Endothelial cell of umbilical vein (primary cell): ENCODE results near the gene SMTNL1. TPM values are rescaled to one million over a fixed set of nuclear protein-coding genes. Genes with fewer than 3 reads are reported as not detected.

Source experiments
- BruUV-seq: library from RNA; stranded (reverse); fragments of 400-500 nt; replicated peaks from 2 replicates; lab custom pipeline; 2021; lab: Mats Ljungman, UMichigan
- CTCF ChIA-PET: fragments of 300-600, 350-600 bp; sonication (Branson Sonifier 250); formaldehyde crosslinking; loops from one replicate; lab custom pipeline; 2021; ENCODE audit warnings: antibody characterized with exemption, inconsistent platforms; lab: Charles Lee
- POLR2A ChIA-PET: fragments of 300-600, 350-600 bp; sonication (Branson Sonifier 250); formaldehyde crosslinking; loops from one replicate; lab custom pipeline; 2021; ENCODE audit warnings: antibody characterized with exemption, inconsistent platforms; lab: Charles Lee
- DNase-seq: peaks from one replicate; pipeline ENCODE4 v3.0.0-alpha.2; 2011; ENCODE audit warnings: low read depth, low spot score
- FAIRE-seq: peaks from 2 replicates; lab custom pipeline; 2011; peaks lifted over from hg19 to GRCh38; lab: Jason Lieb, UNC
- H2AFZ ChIP-seq: 2 replicates; pipeline ENCODE4 v1.6.0; 2012; ENCODE audit warnings: low read depth, low read length, control low read depth, inconsistent platforms
- H3K27ac ChIP-seq: 2 replicates; pipeline ENCODE4 v1.5.1; 2011; ENCODE audit warnings: low read depth, mild to moderate bottlenecking, control low read depth, low read length, moderate library complexity; ENCODE audit not compliant: insufficient read depth
- H3K27me3 ChIP-seq, 2 experiments: 2 replicates each; pipeline versions ENCODE4 v1.6.0 to v1.6.1; 2011; ENCODE audit warnings: low read length in 2 of 2, mixed read lengths in 1 of 2; ENCODE audit not compliant: control insufficient read depth in 2 of 2, insufficient read depth in 2 of 2
- H3K36me3 ChIP-seq, 2 experiments: 2 replicates in 1 of 2; 3 replicates in 1 of 2; pipeline ENCODE4 v1.5.1; 2011; ENCODE audit warnings: low read length in 2 of 2, mild to moderate bottlenecking in 1 of 2, moderate library complexity in 1 of 2; ENCODE audit not compliant: control insufficient read depth in 2 of 2, insufficient read depth in 2 of 2; ENCODE audit errors: extremely low read depth in 1 of 2
- H3K4me1 ChIP-seq: 3 replicates; pipeline ENCODE4 v1.5.1; 2011; ENCODE audit warnings: mild to moderate bottlenecking, low read length; ENCODE audit not compliant: control insufficient read depth, insufficient read depth; ENCODE audit errors: extremely low read depth
- H3K4me2 ChIP-seq: 2 replicates; pipeline ENCODE4 v1.6.1; 2011; ENCODE audit warnings: low read length, control low read depth, mixed read lengths; ENCODE audit not compliant: insufficient read depth
- H3K4me3 ChIP-seq, 3 experiments: fragments of 200-600 bp in 1 of 3; sonication (generic), shearing (Covaris generic) in 1 of 3; replicated peaks in 1 of 3; 2 replicates each; pipeline ENCODE4 v1.5.1; 2011 to 2016; ENCODE audit warnings: control low read depth in 3 of 3, low read length in 3 of 3, mild to moderate bottlenecking in 2 of 3, inconsistent platforms in 1 of 3, low read depth in 1 of 3, moderate library complexity in 1 of 3; ENCODE audit not compliant: insufficient read depth in 1 of 3
- H3K79me2 ChIP-seq: 2 replicates; pipeline ENCODE4 v1.6.0; 2012; ENCODE audit warnings: low read length, inconsistent platforms; ENCODE audit not compliant: control insufficient read depth, insufficient read depth
- H3K9ac ChIP-seq: replicated peaks from 2 replicates; pipeline ENCODE3; 2011; ENCODE audit warnings: low read length, control low read depth; ENCODE audit not compliant: insufficient read depth; ENCODE audit errors: extremely low read depth
- H3K9me1 ChIP-seq: replicated peaks from 3 replicates; pipeline ENCODE4 v1.6.0; 2011; ENCODE audit warnings: mild to moderate bottlenecking, low read length; ENCODE audit not compliant: control insufficient read depth, insufficient read depth; ENCODE audit errors: extremely low read depth
- H3K9me3 ChIP-seq: replicated peaks from 2 replicates; pipeline ENCODE4 v1.5.1; 2012; ENCODE audit warnings: low read length, inconsistent platforms; ENCODE audit not compliant: control insufficient read depth, insufficient read depth
- H4K20me1 ChIP-seq: replicated peaks from 2 replicates; pipeline ENCODE3; 2011; ENCODE audit warnings: mild to moderate bottlenecking, low read length; ENCODE audit not compliant: control insufficient read depth, insufficient read depth; ENCODE audit errors: extremely low read depth
- CTCF ChIP-seq, 2 donors: IDR thresholded peaks; 1 replicate in 1 of 2; 2 replicates in 1 of 2; pipeline ENCODE4 v1.5.1; 2011; ENCODE audit warnings: low read length in 2 of 2, mild to moderate bottlenecking in 2 of 2, moderate library complexity in 2 of 2, control low read depth in 1 of 2, inconsistent platforms in 1 of 2, low read depth in 1 of 2; ENCODE audit not compliant: insufficient read depth in 1 of 2; ENCODE audit errors: extremely low read depth in 1 of 2
- EZH2 ChIP-seq: IDR thresholded peaks from 2 replicates; pipeline ENCODE4 v1.6.1; 2012; ENCODE audit warnings: borderline replicate concordance, low read depth, mild to moderate bottlenecking, moderate library complexity, low read length, inconsistent platforms; ENCODE audit not compliant: severe bottlenecking
- FOS ChIP-seq: IDR thresholded peaks from 2 replicates; pipeline ENCODE4 v1.6.1; 2011; ENCODE audit warnings: mild to moderate bottlenecking, low read length, moderate library complexity, borderline replicate concordance; ENCODE audit not compliant: insufficient read depth
- JUN ChIP-seq: IDR thresholded peaks from 2 replicates; pipeline ENCODE4 v1.6.1; 2011; ENCODE audit warnings: borderline replicate concordance, low read depth; ENCODE audit not compliant: insufficient read length, insufficient read depth
- MYC ChIP-seq: IDR thresholded peaks from one replicate; pipeline ENCODE4 v1.6.1; 2011; ENCODE audit warnings: mild to moderate bottlenecking, low read depth, low read length
- POLR2A ChIP-seq: IDR thresholded peaks from 2 replicates; pipeline ENCODE4 v1.6.1; 2012; ENCODE audit warnings: low read depth, mild to moderate bottlenecking, control low read depth, low read length
- POLR2AphosphoS5 ChIP-seq: IDR thresholded peaks from 2 replicates; pipeline ENCODE4 v1.6.1; 2012; ENCODE audit warnings: low read depth, mild to moderate bottlenecking, control low read depth, low read length, moderate library complexity; ENCODE audit not compliant: insufficient read depth
- dilution Hi-C: fragments of 300-500 bp; cut with MboI; formaldehyde crosslinking; loops from one replicate; pipeline ENCODE4 v1.15.0; 2019; ENCODE audit warnings: low sequenced_read_pairs; ENCODE audit not compliant: extremely low pct_ligation_motif_present
- intact Hi-C: fragments of 100-400 bp; cut with micrococcal nuclease; formaldehyde crosslinking; loops from one replicate; pipeline ENCODE4 v1.10.0; 2022
- polyA plus RNA-seq, 4 experiments: library from polyadenylated mRNA; depleted of rRNA in 3 of 4; stranded (reverse) in 3 of 4; unstranded in 1 of 4; fragments of >200 nt; gene quantifications; 2 replicates each; pipeline versions ENCODE4 v1.2.1 to v1.2.3, GENCODE V29; 2011 to 2012; ENCODE audit warnings: missing spikeins in 1 of 4
- total RNA-seq: library from RNA; stranded (reverse); gene quantifications from 2 replicates; pipeline ENCODE4 v1.2.3, GENCODE V29; 2021

SMTNL1 gene
- total and polyA plus RNA-seq, 2 donors (not counting 3 experiments of a cell fraction or from before 2014, with no cell fraction given), result not detected

GRCh38 chr11:57496109-57496820 is 41.1 kb upstream of the SMTNL1 start:
- H3K9ac ChIP-seq, result no peak overlapping the region
- H3K27me3 ChIP-seq, result no peaks in the 10 kb centered on the region
- H3K9me1 ChIP-seq, result no peaks in the 10 kb centered on the region
- H3K36me3 ChIP-seq, result no peaks in the 10 kb centered on the region
- TF ChIP-seq EZH2, result no peak
- no peak for TF ChIP-seq CTCF (IDR thresholded peaks at IDR 0.05; ENCODE audit: extremely low read depth in 1 of 2, insufficient read depth in 1 of 2, low read depth in 1 of 2, low read length in 2 of 2)
- TF ChIP-seq JUN, result no peak
- no peak for TF ChIP-seq FOS
- TF ChIP-seq POLR2AphosphoS5, result no peak
- TF ChIP-seq POLR2A, result no peak
- no peak for TF ChIP-seq MYC
- POLR2A ChIA-PET, result no interaction called here
- H3K79me2 ChIP-seq, result no peaks in the 10 kb centered on the region
- no peak overlapping the region for H3K4me3 ChIP-seq
- peaks cover 7% of the 10 kb centered on the region for H3K4me1 ChIP-seq
- no peak overlapping the region for H3K27ac ChIP-seq
- dilution Hi-C loops (no loop called here), intact Hi-C loops (no loop called here)
- no peak overlapping the region for H2AFZ ChIP-seq
- no TSS peak for BruUV-seq
- H3K4me2 ChIP-seq, result no peak overlapping the region
- DNase-seq (no peak), FAIRE-seq (no peak)
- CTCF ChIA-PET, result interaction anchor here (1.4 to 6.3 kb wide), 4 partner anchors 9 to 32 kb away, joined by 3 to 166 read pairs (median 100); partner anchors contain the start of gene SLC43A1
- no peaks in the 10 kb centered on the region for H3K9me3 ChIP-seq
- no peaks in the 10 kb centered on the region for H4K20me1 ChIP-seq
